Thoracic aorta (tissue), 2 donors: ENCODE results near the gene LURAP1L. TPM values are rescaled to one million over a fixed set of nuclear protein-coding genes. Genes with fewer than 3 reads are reported as not detected.
A peak's percentile ranks its signal among the peaks of the same experiment; 100 is the strongest.

Experiments
- ATAC-seq: fragments of 150-250 bp; one replicate; pipeline ENCODE4 v1.8.0; 2017; ENCODE audit warnings: low read depth; ENCODE audit not compliant: insufficient number of reproducible peaks, low FRiP score
- DNase-seq: peaks from one replicate; pipeline ENCODE4 v3.0.0-alpha.2; 2020; ENCODE audit warnings: low spot score
- H3K27ac ChIP-seq, 2 donors: fragments of 200-600 bp; sonication (generic); 1 replicate in 1 of 2; 2 replicates in 1 of 2; pipeline ENCODE4 v1.5.1; 2016; ENCODE audit warnings: mild to moderate bottlenecking in 2 of 2, moderate library complexity in 2 of 2
- H3K27me3 ChIP-seq: fragments of 200-600 bp; sonication (generic); replicated peaks from 2 replicates; pipeline ENCODE4 v1.6.0; 2016; ENCODE audit warnings: mild to moderate bottlenecking; ENCODE audit not compliant: insufficient read depth
- H3K36me3 ChIP-seq: fragments of 200-600 bp; sonication (generic); one replicate; pipeline ENCODE4 v1.5.1; 2016
- H3K4me1 ChIP-seq, 2 donors: fragments of 200-600 bp; sonication (generic); 1 replicate in 1 of 2; 2 replicates in 1 of 2; pipeline versions ENCODE4 v1.5.1 to v1.6.0; 2016; ENCODE audit warnings: low read depth in 2 of 2, mild to moderate bottlenecking in 1 of 2; ENCODE audit not compliant: control insufficient read depth in 1 of 2
- H3K4me3 ChIP-seq: fragments of 200-600 bp; sonication (generic); 2 replicates; pipeline ENCODE4 v1.5.1; 2016; ENCODE audit warnings: mild to moderate bottlenecking
- H3K9me3 ChIP-seq: fragments of 200-600 bp; sonication (generic); 2 replicates; pipeline ENCODE4 v1.5.1; 2016
- total RNA-seq, 2 donors: library from RNA; depleted of rRNA; stranded (reverse); fragments of >200 nt; gene quantifications; one replicate each; pipeline versions ENCODE4 v1.1.0 to v1.2.3, GENCODE V29; 2016
- TF ChIP-seq, protein P1 (sequence below): fragments of 200-600 bp; sonication (generic); IDR thresholded peaks from one replicate; pipeline ENCODE4 v1.5.1; 2019; ENCODE audit warnings: antibody characterized with exemption

The LURAP1L gene
- total RNA-seq, 2 donors from 2014 or later = 10.3 to 14.7 TPM

DNA sequence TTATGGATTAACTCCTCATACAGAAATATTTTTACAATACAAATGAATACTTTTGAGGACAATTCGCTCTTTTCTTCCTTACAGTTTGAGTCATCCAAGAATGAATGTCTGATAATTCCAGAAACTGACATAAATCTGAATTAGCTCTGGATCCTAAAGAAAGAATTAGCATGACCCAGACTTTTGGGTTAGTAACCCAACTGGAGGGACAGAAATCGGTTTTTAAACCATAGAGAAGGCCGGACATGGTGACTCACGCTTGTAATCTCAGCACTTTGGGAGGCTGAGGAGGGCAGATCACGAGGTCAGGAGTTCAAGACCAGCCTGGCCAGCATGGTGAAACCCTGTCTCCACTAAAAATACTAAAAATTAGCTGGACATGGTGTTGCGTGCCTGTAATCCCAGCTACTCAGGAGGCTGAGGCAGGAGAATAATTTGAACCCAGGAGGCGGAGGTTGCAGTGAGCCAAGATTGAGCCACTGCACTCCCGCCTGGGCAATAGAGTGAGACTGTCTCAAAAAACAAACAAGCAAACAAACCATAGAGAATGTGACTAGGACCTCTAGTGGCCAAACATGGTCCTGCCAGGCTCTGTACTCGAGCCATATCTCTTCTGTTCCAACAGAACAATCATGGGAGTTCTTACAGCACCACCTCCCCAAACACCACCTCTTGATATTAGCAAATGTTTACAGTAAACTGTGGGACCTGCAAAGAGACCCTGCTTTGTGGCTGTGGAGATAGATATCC is 44.8 kb downstream of the LURAP1L start:
- ATAC-seq (no peak), DNase-seq (no peak)
- no peaks in the 10 kb centered on the region for H3K9me3 ChIP-seq
- peaks cover 16 to 40% of the 10 kb centered on the region in 2 donors for H3K4me1 ChIP-seq
- no peaks in the 10 kb centered on the region for H3K36me3 ChIP-seq
- peak overlapping the region; percentile 52 to 53 for H3K27ac ChIP-seq
- TF ChIP-seq, protein P1, sequence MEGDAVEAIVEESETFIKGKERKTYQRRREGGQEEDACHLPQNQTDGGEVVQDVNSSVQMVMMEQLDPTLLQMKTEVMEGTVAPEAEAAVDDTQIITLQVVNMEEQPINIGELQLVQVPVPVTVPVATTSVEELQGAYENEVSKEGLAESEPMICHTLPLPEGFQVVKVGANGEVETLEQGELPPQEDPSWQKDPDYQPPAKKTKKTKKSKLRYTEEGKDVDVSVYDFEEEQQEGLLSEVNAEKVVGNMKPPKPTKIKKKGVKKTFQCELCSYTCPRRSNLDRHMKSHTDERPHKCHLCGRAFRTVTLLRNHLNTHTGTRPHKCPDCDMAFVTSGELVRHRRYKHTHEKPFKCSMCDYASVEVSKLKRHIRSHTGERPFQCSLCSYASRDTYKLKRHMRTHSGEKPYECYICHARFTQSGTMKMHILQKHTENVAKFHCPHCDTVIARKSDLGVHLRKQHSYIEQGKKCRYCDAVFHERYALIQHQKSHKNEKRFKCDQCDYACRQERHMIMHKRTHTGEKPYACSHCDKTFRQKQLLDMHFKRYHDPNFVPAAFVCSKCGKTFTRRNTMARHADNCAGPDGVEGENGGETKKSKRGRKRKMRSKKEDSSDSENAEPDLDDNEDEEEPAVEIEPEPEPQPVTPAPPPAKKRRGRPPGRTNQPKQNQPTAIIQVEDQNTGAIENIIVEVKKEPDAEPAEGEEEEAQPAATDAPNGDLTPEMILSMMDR = peak; percentile 20
- H3K27me3 ChIP-seq = no peaks in the 10 kb centered on the region
- H3K4me3 ChIP-seq = no peak overlapping the region

DNA sequence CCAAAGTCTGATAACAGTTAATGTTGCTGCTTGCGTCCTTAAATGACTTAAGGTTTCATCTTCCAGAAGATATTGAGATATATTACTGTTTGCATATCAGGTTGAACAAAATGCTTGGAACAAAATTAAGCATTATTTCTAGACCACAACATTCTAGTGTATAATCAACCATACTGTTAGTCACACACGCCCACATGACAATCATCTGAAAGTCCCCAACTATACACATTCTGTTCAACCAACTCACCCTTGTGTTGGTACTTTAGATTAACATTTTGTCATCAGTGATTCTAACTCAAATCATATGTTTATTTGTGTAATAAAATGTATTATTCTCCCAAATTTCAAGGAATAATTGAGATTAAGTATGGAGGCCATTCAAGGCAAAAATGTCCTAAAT is 47.3 kb downstream of the LURAP1L start:
- TF ChIP-seq, protein P1 = no peak

DNA sequence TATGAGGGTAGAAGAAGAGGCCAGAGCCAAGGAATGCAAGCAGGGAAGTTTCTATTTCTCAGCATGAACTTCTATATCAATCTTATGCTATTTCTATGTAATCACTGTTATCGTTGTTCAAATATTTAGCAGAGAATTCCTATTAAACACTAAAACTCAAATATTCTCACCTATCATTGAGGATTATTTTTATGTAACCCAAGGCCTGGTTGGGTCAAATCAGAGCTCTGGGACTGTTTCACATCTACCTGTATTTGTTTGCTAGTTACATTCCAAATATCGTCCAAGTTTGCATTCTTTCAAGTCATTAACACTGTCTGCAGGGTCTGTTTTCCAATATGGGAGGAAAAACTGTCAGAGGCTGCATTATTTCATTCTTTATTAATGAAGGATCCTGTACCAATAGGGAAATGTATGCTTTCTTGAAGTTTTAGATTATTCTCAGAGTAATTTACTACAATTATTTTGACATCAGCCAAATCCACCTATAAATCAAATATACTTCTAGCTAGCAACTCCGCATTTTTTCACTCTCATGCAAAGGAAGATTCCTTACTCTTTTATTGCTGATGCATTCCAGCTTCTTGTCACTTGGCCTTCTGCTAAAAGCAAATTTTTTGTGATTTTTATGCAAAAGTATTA is 52.2 kb downstream of the LURAP1L start:
- no peak for ATAC-seq
- H3K4me3 ChIP-seq = no peak overlapping the region
- no peaks in the 10 kb centered on the region for H3K9me3 ChIP-seq
- DNase-seq = no peak
- no peaks in the 10 kb centered on the region for H3K36me3 ChIP-seq
- no peak overlapping the region for H3K27ac ChIP-seq
- H3K4me1 ChIP-seq = peaks cover 0 to 24% of the 10 kb centered on the region in 2 donors
- TF ChIP-seq, protein P1 = no peak
- H3K27me3 ChIP-seq = no peaks in the 10 kb centered on the region

More for the DNA sequence above, 47.3 kb downstream of the LURAP1L start:
- no peak for DNase-seq
- H3K36me3 ChIP-seq = no peaks in the 10 kb centered on the region
- H3K4me1 ChIP-seq = peaks cover 8 to 37% of the 10 kb centered on the region in 2 donors
- no peaks in the 10 kb centered on the region for H3K9me3 ChIP-seq
- H3K4me3 ChIP-seq = no peak overlapping the region
- H3K27ac ChIP-seq = no peak overlapping the region
- no peak for ATAC-seq
- H3K27me3 ChIP-seq = no peaks in the 10 kb centered on the region

DNA sequence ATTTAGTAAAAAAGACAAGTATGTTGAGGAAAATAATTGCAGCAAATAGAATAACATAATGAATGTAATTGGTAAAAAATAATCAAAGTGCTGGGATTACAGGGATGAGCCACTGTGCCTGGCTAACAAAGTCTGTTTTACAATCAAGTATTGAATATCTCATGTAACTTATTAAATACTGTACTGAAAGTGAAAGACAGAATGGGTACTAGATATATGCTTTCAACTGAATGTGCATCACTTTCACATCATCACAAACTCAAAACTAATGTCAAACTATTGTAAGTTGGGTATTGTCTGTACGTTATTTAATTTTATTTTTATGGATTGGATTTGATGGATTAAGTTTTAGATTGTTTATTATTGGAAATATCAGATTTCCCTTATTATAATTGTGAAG is 58.9 kb downstream of the LURAP1L start:
- no peak for DNase-seq
- TF ChIP-seq, protein P1 = no peak
- H3K9me3 ChIP-seq = peaks cover 11% of the 10 kb centered on the region
- H3K36me3 ChIP-seq = no peaks in the 10 kb centered on the region
- no peaks in the 10 kb centered on the region for H3K27me3 ChIP-seq
- ATAC-seq = no peak
- H3K4me1 ChIP-seq = peaks cover 0 to 12% of the 10 kb centered on the region in 2 donors
- no peak overlapping the region for H3K27ac ChIP-seq
- H3K4me3 ChIP-seq = no peak overlapping the region

DNA sequence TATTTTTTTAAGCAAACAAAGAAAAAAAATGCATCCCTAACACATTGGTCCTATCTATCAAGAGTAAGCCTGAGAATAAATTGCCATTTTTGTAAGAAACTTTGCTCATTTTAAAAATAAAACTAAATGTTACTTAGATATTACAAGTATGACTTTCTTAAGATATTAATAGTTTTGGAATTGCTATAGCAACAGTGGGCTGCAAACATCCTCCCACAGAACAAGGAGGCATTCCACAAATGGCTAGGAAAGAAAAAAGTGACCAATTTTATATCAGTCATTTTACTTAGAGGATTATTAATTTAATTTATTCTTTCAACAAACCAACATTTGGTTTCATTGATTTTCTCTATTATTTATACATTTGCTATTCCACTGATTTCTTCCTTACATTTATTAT is 63.7 kb downstream of the LURAP1L start:
- TF ChIP-seq, protein P1 = no peak
- peak; percentile 70 for ATAC-seq
- no peak for DNase-seq
- Histone ChIP-seq H3K9me3 (peaks cover 11% of the 10 kb centered on the region), H3K27ac (peak overlapping the region; percentile 43 to 65), H3K4me3 (peak overlapping the region; percentile 9), H3K27me3 (no peaks in the 10 kb centered on the region), H3K4me1 (peaks cover 0 to 7% of the 10 kb centered on the region in 2 donors), H3K36me3 (no peaks in the 10 kb centered on the region)
